ENCODE results near the gene WIZ.

DNA sequence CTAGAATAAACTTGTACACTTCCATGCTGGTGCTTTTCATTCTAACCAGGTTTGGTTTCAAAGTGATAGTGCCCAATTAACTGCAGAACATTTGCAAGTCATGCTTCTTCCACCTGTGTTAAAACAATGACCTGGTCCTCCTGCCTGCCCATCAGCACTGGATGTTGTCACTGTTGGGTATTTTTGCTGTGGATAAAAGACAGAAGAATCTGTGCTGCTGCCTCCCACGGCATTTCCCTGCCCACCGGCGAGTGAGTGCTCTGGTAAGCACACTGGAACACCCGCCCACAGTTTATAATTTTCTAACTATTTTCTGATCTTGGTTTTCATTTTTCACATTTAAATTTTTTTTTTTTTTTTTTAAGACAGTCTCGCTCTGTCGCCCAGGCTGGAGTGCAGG lies 67.9 kb downstream of the WIZ start:
- TF ChIP-seq, protein P1, sequence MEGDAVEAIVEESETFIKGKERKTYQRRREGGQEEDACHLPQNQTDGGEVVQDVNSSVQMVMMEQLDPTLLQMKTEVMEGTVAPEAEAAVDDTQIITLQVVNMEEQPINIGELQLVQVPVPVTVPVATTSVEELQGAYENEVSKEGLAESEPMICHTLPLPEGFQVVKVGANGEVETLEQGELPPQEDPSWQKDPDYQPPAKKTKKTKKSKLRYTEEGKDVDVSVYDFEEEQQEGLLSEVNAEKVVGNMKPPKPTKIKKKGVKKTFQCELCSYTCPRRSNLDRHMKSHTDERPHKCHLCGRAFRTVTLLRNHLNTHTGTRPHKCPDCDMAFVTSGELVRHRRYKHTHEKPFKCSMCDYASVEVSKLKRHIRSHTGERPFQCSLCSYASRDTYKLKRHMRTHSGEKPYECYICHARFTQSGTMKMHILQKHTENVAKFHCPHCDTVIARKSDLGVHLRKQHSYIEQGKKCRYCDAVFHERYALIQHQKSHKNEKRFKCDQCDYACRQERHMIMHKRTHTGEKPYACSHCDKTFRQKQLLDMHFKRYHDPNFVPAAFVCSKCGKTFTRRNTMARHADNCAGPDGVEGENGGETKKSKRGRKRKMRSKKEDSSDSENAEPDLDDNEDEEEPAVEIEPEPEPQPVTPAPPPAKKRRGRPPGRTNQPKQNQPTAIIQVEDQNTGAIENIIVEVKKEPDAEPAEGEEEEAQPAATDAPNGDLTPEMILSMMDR (conservative IDR thresholded peaks at IDR 0.05; ENCODE audit: low read depth, low read length), result no peak
- TF ChIP-seq POLR2A (IDR thresholded peaks at IDR 0.05; ENCODE audit: low read depth, low read length) (no peak), BHLHE40 (IDR thresholded peaks at IDR 0.05; ENCODE audit: low read depth, low read length) (no peak)

All from IMR-90 (cell line).